Choroid plexus epithelial cell (primary cell): ENCODE results near the gene LEKR1.

Experiments used
- DNase-seq: peaks from one replicate; pipeline ENCODE4 v3.0.0-alpha.2; 2010; ENCODE audit warnings: low read depth
- H3K4me3 ChIP-seq: 2 replicates; pipeline ENCODE4 v1.5.1; 2011; ENCODE audit warnings: low read depth, mild to moderate bottlenecking, control low read depth, low read length, moderate library complexity
- CTCF ChIP-seq: conservative IDR thresholded peaks from 2 replicates; pipeline ENCODE4 v1.5.1; 2011; ENCODE audit warnings: low read depth, mild to moderate bottlenecking, control low read depth, inconsistent platforms, low read length, moderate library complexity

Gene LEKR1

GRCh38 chr3:157091083-157091833, 265.1 kb downstream of the LEKR1 start:
- DNase-seq: no peak
- H3K4me3 ChIP-seq: no peak overlapping the region
- no peak for TF ChIP-seq CTCF

DNA sequence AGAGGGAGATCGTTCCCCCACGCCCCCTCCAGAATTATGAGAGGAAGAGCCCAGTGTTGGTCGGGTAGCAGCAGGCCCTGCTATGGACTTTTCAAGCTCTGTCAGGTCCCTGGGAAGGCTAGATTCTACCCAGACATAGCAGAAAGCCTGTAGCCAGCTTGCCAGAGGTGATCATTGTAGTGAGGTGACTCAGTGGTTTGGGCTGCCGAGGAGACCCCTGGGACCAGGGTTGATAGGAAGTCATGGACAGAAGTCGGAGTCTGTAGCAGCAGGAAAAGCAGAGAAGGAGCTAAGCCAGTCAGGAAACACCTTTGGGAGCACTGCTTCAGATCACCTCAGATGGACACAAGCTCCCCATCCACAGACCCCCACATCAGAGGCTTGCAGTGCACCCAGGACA, 266.1 kb downstream of the LEKR1 start:
- no peak for TF ChIP-seq CTCF
- no peak overlapping the region for H3K4me3 ChIP-seq
- DNase-seq: no peak

- TF ChIP-seq CTCF: no peak
- H3K4me3 ChIP-seq: no peak overlapping the region
- no peak for DNase-seq
Measured at GRCh38 chr3:157093096-157093495, 266.9 kb downstream of the LEKR1 start.

DNA sequence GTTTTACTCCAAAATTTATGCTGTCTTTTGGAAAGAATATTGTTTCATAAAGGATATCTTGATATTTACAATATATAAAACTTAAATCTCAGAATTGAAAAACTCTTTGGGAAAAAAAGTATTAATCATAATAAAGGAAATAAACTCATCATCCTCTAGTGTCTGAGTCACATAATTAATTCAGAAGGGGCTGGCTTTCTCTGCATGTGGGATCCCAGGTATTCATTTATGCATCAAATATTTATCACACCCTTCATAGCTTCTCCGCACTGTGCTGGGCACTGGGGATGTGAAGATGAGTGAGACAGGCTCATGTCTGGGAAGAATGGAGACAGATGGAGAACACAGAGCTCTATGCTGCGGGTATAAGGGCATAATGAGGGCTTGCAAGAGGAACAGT, 268.1 kb downstream of the LEKR1 start:
- no peak for DNase-seq
- H3K4me3 ChIP-seq: no peak overlapping the region
- no peak for TF ChIP-seq CTCF

DNA sequence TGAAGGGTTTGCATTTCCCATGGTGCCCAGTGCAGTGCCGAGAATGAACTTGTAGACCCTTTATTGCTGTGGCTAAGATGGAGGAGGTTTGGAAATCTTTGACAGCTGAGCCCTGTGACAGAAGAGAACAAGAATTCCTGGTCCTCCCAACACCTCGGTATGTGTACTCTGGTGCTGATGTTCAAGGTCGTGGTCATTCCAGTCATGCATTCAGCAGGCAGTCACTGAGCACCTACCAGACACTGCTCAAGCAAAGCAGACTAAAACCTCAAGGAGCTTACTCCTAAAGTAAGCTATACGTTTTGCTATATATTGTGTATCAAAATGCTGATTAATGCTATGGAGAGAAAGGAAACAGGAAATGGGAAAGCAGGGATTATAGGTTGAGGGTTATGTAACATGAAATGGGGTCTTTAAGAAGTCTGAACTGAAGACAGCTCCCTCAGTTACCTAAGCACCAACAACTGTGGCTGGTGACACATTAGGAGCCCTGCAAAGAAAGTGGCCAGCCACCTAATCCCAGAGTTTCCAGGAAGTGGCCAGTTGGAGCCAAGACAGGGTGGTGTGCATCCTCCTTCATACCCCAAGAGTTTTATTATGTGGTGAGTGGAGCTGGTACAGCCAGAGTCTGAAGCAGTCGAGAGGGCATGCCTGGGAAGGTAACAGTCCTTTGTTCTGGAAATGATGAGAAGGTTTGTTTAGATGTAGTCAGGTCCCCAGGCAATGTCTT, 268.8 kb downstream of the LEKR1 start:
- no peak for DNase-seq
- TF ChIP-seq CTCF: no peak
- no peak overlapping the region for H3K4me3 ChIP-seq
